ENCODE results near the gene HABP4.

HABP4 gene

GRCh38 chr9:96505316-96505991, 55.5 kb downstream of the HABP4 start:
- no peak for TF ChIP-seq GATA3 (IDR thresholded peaks at IDR 0.05; ENCODE audit: low read depth, low read length)

GRCh38 chr9:96508227-96508940, 58.4 kb downstream of the HABP4 start:
- TF ChIP-seq GATA3 (IDR thresholded peaks at IDR 0.05; ENCODE audit: low read depth, low read length) = no peak
- no peak for TF ChIP-seq GATA2 (IDR thresholded peaks at IDR 0.05; ENCODE audit: low read depth, low read length)

- TF ChIP-seq GATA3 (IDR thresholded peaks at IDR 0.05; ENCODE audit: low read depth, low read length) (no peak), GATA2 (IDR thresholded peaks at IDR 0.05; ENCODE audit: low read depth, low read length) (no peak)
Observed at GRCh38 chr9:96509026-96509425, 59.1 kb downstream of the HABP4 start.

- TF ChIP-seq GATA3 (IDR thresholded peaks at IDR 0.05; ENCODE audit: low read depth, low read length) (no peak), GATA2 (IDR thresholded peaks at IDR 0.05; ENCODE audit: low read depth, low read length) (no peak)
Observed at GRCh38 chr9:96509848-96510247, 59.9 kb downstream of the HABP4 start.

GRCh38 chr9:96510258-96510657, 60.3 kb downstream of the HABP4 start:
- TF ChIP-seq GATA2 (IDR thresholded peaks at IDR 0.05; ENCODE audit: low read depth, low read length) (no peak), GATA3 (IDR thresholded peaks at IDR 0.05; ENCODE audit: low read depth, low read length) (no peak)

- TF ChIP-seq GATA3 (IDR thresholded peaks at IDR 0.05; ENCODE audit: low read depth, low read length) (no peak), GATA2 (IDR thresholded peaks at IDR 0.05; ENCODE audit: low read depth, low read length) (no peak)
Observed at GRCh38 chr9:96512240-96512639, 62.3 kb downstream of the HABP4 start.

GRCh38 chr9:96513622-96514021, 63.7 kb downstream of the HABP4 start:
- no peak for TF ChIP-seq GATA2 (IDR thresholded peaks at IDR 0.05; ENCODE audit: low read depth, low read length)
- no peak for TF ChIP-seq GATA3 (IDR thresholded peaks at IDR 0.05; ENCODE audit: low read depth, low read length)

GRCh38 chr9:96514108-96514799, 64.3 kb downstream of the HABP4 start:
- TF ChIP-seq GATA2 (IDR thresholded peaks at IDR 0.05; ENCODE audit: low read depth, low read length) (no peak), GATA3 (IDR thresholded peaks at IDR 0.05; ENCODE audit: low read depth, low read length) (no peak)

GRCh38 chr9:96514800-96515158, 64.8 kb downstream of the HABP4 start:
- TF ChIP-seq GATA2 (IDR thresholded peaks at IDR 0.05; ENCODE audit: low read depth, low read length) (no peak), GATA3 (IDR thresholded peaks at IDR 0.05; ENCODE audit: low read depth, low read length) (no peak)

GRCh38 chr9:96515621-96516470, 65.9 kb downstream of the HABP4 start:
- TF ChIP-seq GATA2 (IDR thresholded peaks at IDR 0.05; ENCODE audit: low read depth, low read length) (no peak), GATA3 (IDR thresholded peaks at IDR 0.05; ENCODE audit: low read depth, low read length) (no peak)

GRCh38 chr9:96519095-96519494, 69.1 kb downstream of the HABP4 start:
- no peak for TF ChIP-seq GATA3 (IDR thresholded peaks at IDR 0.05; ENCODE audit: low read depth, low read length)
- TF ChIP-seq GATA2 (IDR thresholded peaks at IDR 0.05; ENCODE audit: low read depth, low read length) = no peak

GRCh38 chr9:96519787-96520186, 69.8 kb downstream of the HABP4 start:
- TF ChIP-seq GATA2 (IDR thresholded peaks at IDR 0.05; ENCODE audit: low read depth, low read length) (no peak), GATA3 (IDR thresholded peaks at IDR 0.05; ENCODE audit: low read depth, low read length) (no peak)

GRCh38 chr9:96522366-96522765, 72.4 kb downstream of the HABP4 start:
- TF ChIP-seq GATA3 (IDR thresholded peaks at IDR 0.05; ENCODE audit: low read depth, low read length) (no peak), GATA2 (IDR thresholded peaks at IDR 0.05; ENCODE audit: low read depth, low read length) (no peak)

- TF ChIP-seq GATA2 (IDR thresholded peaks at IDR 0.05; ENCODE audit: low read depth, low read length) (no peak), GATA3 (IDR thresholded peaks at IDR 0.05; ENCODE audit: low read depth, low read length) (no peak)
Observed at GRCh38 chr9:96523374-96523773, 73.4 kb downstream of the HABP4 start.

Measured in SH-SY5Y (cell line).